PC-3 (cell line): Measurements from ENCODE around the gene VASN. TPM values are rescaled to one million over a fixed set of nuclear protein-coding genes. Genes with fewer than 3 reads are reported as not detected.

Experiments
- ATAC-seq: fragments of 200-7000 bp; cut with Tn5 transposase; 2 replicates; pipeline ENCODE4 v1.9.1; 2020; ENCODE audit warnings: mild to moderate bottlenecking, moderate library complexity
- BruUV-seq: library from RNA; stranded (reverse); fragments of 400-500 nt; replicated peaks from 2 replicates; lab custom pipeline; 2021; lab: Mats Ljungman, UMichigan
- CTCF ChIA-PET: fragments of 300-600 bp; sonication (Branson Sonifier 250); formaldehyde crosslinking; loops from one replicate; lab custom pipeline; 2022; ENCODE audit warnings: antibody characterized with exemption; lab: Charles Lee
- POLR2A ChIA-PET: fragments of 300-600 bp; sonication (Branson Sonifier 250); formaldehyde crosslinking; loops from one replicate; lab custom pipeline; 2022; ENCODE audit warnings: antibody characterized with exemption; ENCODE audit not compliant: unreplicated experiment; lab: Charles Lee
- DNase-seq: peaks from one replicate; pipeline ENCODE4 v3.0.0-alpha.2; 2015
- H2AFZ ChIP-seq: fragments of 300-600 bp; sonication (generic); 2 replicates; pipeline ENCODE4 v1.6.0; 2016; ENCODE audit warnings: antibody characterized with exemption, low read length
- H3F3A ChIP-seq: fragments of 300-600 bp; sonication (generic); one replicate; pipeline ENCODE4 v1.6.0; 2017; ENCODE audit warnings: antibody characterized with exemption, low read length, control low read depth, mild to moderate bottlenecking; ENCODE audit not compliant: unreplicated experiment
- H3K27ac ChIP-seq: fragments of 300-600 bp; sonication (generic); 2 replicates; pipeline ENCODE4 v1.5.1; 2016; ENCODE audit warnings: mild to moderate bottlenecking, low read length
- H3K27me3 ChIP-seq: fragments of 300-600 bp; sonication (generic); 2 replicates; pipeline ENCODE4 v1.6.1; 2016; ENCODE audit warnings: low read length, mixed read lengths
- H3K36me3 ChIP-seq: fragments of 300-600 bp; sonication (generic); 2 replicates; pipeline ENCODE4 v1.6.1; 2016; ENCODE audit warnings: low read depth, mixed run types, low read length, mixed read lengths
- H3K4me1 ChIP-seq: fragments of 300-600 bp; sonication (generic); 2 replicates; pipeline ENCODE4 v1.5.1; 2016; ENCODE audit warnings: low read length; ENCODE audit not compliant: insufficient read depth
- H3K4me2 ChIP-seq: fragments of 300-600 bp; sonication (generic); 2 replicates; pipeline ENCODE4 v1.6.0; 2016; ENCODE audit warnings: low read length
- H3K4me3 ChIP-seq: fragments of 300-600 bp; sonication (generic); 2 replicates; pipeline ENCODE4 v1.5.1; 2016; ENCODE audit warnings: mild to moderate bottlenecking, low read length, mixed read lengths
- H3K79me2 ChIP-seq: fragments of 300-600 bp; sonication (generic); 2 replicates; pipeline ENCODE4 v1.6.1; 2017; ENCODE audit warnings: low read length, mixed read lengths
- H3K9ac ChIP-seq: fragments of 300-600 bp; sonication (generic); 2 replicates; pipeline ENCODE4 v1.6.0; 2016; ENCODE audit warnings: mild to moderate bottlenecking, low read length
- H3K9me2 ChIP-seq: fragments of 300-600 bp; sonication (generic); replicated peaks from 2 replicates; pipeline ENCODE4 v1.6.1; 2016; ENCODE audit warnings: mixed run types, low read length, mixed read lengths
- H3K9me3 ChIP-seq: fragments of 300-600 bp; sonication (generic); 2 replicates; pipeline ENCODE4 v1.6.1; 2016; ENCODE audit warnings: low read length, mixed read lengths
- H4K20me1 ChIP-seq: fragments of 300-600 bp; sonication (generic); 2 replicates; pipeline ENCODE4 v1.6.1; 2016; ENCODE audit warnings: low read length, mixed read lengths
- EZH2 ChIP-seq: fragments of 300-600 bp; sonication (generic); IDR thresholded peaks from one replicate; pipeline ENCODE4 v1.6.1; 2017; ENCODE audit warnings: antibody characterized with exemption, mild to moderate bottlenecking, low read length; ENCODE audit not compliant: unreplicated experiment
- EZH2phosphoT487 ChIP-seq: fragments of 300-600 bp; sonication (generic); IDR thresholded peaks from 2 replicates; pipeline ENCODE4 v1.6.1; 2018; ENCODE audit warnings: mild to moderate bottlenecking, antibody characterized with exemption, low read length, borderline replicate concordance
- intact Hi-C: fragments of 100-400 bp; cut with micrococcal nuclease; formaldehyde crosslinking; loops from 2 replicates; pipeline ENCODE4 v1.9.0; 2023
- total RNA-seq: library from RNA; depleted of rRNA; stranded (reverse); fragments of >200 nt; gene quantifications from 2 replicates; pipeline ENCODE4 v1.2.3, GENCODE V29; 2014
- TF ChIP-seq, protein P1 (sequence below): fragments of 300-600 bp; sonication (generic); conservative IDR thresholded peaks from 2 replicates; pipeline ENCODE4 v1.5.1; 2017; ENCODE audit warnings: antibody characterized with exemption, low read depth, mild to moderate bottlenecking, low read length

Gene VASN
- total RNA-seq, 1 experiment from 2014 or later: 12.2 TPM

DNA sequence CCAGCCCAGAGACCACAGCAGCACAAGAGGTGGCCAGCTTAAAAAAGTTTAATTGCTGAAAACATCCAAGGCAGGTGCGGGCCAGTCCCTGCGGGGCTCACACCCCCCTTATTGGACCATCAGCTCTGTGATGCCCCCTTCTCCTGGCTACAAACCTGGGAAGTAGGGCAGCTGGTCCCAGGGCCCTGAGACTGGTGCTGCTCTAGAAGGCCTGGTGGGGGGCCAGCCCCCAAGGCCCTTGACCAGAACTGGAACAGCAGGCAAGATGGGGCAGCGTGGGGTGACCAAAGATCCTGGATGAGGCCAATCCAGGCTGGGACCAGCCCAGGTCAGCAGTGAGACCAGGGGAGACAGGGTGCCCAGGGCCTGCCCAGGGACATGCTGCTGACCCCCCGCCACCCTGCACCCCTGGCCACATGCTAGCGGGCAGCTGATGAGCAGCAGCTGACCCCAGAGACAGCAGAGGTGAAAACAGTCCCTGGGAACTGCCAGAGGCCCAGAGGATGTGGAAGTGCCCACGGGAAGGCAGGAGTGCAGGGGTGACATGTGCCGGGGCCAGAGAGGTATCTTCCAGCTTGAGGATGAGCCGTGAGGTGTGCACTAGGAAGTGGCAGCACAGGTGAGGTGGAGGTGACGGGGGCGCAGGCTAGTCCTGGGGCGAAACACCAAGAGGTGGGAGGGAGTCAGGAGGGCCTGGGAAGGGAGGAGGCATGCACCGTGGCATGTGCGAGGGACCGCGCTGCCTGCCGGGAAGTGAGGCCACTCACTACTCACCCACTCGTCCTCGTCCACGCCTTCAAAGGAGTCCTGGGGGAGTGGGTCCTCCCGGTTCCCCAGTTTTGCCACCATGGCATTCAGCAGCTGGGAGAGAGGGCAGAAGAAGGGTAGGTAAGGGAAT is 16.9 kb upstream of the VASN start:
- ChIA-PET CTCF (no interaction called here), POLR2A (no interaction called here)
- Histone ChIP-seq H3K79me2 (peaks cover 13% of the 10 kb centered on the region), H2AFZ (no peak overlapping the region), H3K9ac (no peak overlapping the region), H3F3A (no peaks in the 10 kb centered on the region), H3K4me3 (no peak overlapping the region), H4K20me1 (no peaks in the 10 kb centered on the region), H3K9me3 (no peaks in the 10 kb centered on the region), H3K36me3 (no peaks in the 10 kb centered on the region), H3K27ac (no peak overlapping the region), H3K4me2 (no peak overlapping the region), H3K9me2 (no peaks in the 10 kb centered on the region), H3K27me3 (no peaks in the 10 kb centered on the region), H3K4me1 (peaks cover 7% of the 10 kb centered on the region; the same call in 1 of the 2 replicates)
- intact Hi-C loops: no loop called here
- ATAC-seq: no peak
- no peak for DNase-seq
- TF ChIP-seq, protein P1, sequence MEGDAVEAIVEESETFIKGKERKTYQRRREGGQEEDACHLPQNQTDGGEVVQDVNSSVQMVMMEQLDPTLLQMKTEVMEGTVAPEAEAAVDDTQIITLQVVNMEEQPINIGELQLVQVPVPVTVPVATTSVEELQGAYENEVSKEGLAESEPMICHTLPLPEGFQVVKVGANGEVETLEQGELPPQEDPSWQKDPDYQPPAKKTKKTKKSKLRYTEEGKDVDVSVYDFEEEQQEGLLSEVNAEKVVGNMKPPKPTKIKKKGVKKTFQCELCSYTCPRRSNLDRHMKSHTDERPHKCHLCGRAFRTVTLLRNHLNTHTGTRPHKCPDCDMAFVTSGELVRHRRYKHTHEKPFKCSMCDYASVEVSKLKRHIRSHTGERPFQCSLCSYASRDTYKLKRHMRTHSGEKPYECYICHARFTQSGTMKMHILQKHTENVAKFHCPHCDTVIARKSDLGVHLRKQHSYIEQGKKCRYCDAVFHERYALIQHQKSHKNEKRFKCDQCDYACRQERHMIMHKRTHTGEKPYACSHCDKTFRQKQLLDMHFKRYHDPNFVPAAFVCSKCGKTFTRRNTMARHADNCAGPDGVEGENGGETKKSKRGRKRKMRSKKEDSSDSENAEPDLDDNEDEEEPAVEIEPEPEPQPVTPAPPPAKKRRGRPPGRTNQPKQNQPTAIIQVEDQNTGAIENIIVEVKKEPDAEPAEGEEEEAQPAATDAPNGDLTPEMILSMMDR: no peak
- TF ChIP-seq EZH2phosphoT487: no peak
- TF ChIP-seq EZH2: no peak
- no TSS peak for BruUV-seq

DNA sequence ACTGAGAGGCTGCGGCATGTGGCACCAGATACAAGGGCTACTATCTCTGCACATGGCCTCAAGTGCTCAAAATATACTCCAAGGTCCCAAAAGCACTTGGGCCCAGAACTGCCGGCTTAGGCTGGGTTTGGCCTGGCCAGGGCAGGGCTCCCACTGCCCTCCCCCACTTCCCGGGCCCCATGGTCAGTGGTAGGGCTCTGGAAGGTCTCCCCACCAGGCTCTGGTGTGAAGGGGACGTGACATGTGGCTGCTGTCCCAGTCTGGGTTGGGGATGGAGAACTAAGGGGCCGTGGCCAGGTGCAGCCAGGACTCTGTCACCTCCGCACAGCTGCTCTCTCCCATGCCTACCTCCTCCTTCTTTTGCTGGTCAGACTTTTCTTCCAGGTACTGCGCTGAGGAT is 14.8 kb upstream of the VASN start:
- BruUV-seq: no TSS peak
- Histone ChIP-seq H4K20me1 (no peaks in the 10 kb centered on the region), H3K9me3 (no peaks in the 10 kb centered on the region), H3K27me3 (no peaks in the 10 kb centered on the region), H3F3A (no peaks in the 10 kb centered on the region), H3K36me3 (no peaks in the 10 kb centered on the region), H3K27ac (no peak overlapping the region), H3K4me1 (0 out of 2 replicates have a peak, but pooled peaks cover 3% of the 10 kb centered on the region), H3K9me2 (no peaks in the 10 kb centered on the region), H3K4me3 (no peak overlapping the region), H2AFZ (no peak overlapping the region), H3K79me2 (no peaks in the 10 kb centered on the region), H3K9ac (no peak overlapping the region), H3K4me2 (no peak overlapping the region)
- ATAC-seq: no peak
- no peak for DNase-seq
- ChIA-PET CTCF (no interaction called here), POLR2A (no interaction called here)
- TF ChIP-seq, protein P1: no peak
- no peak for TF ChIP-seq EZH2phosphoT487
- intact Hi-C loops: no loop called here

DNA sequence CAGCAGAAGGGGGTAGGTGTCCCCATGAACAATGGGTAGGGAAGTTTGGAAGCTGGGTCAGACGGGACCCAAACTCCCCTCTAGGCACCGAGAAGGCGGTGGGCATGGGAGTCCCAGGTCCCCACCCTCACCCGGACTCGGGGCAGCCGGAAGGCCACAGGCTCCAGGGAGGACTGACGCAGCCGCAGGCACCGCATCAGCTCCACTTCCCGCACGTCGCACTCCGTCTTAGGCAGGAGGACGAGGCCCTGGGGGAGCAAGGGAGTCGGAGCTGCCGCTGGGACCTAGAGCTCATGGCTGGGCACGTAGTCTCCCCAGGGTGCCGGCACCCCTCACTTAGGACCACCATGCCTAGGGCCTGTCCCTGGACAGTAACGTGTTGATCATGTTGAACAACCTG is 13.4 kb upstream of the VASN start:
- Histone ChIP-seq H3K4me2 (no peak overlapping the region), H3K9me2 (no peaks in the 10 kb centered on the region), H3K9me3 (no peaks in the 10 kb centered on the region), H3K4me1 (no peaks in the 10 kb centered on the region), H3F3A (no peaks in the 10 kb centered on the region), H4K20me1 (no peaks in the 10 kb centered on the region), H3K27me3 (no peaks in the 10 kb centered on the region), H3K27ac (no peak overlapping the region), H3K36me3 (no peaks in the 10 kb centered on the region), H3K79me2 (no peaks in the 10 kb centered on the region), H2AFZ (no peak overlapping the region), H3K4me3 (no peak overlapping the region), H3K9ac (no peak overlapping the region)
- POLR2A ChIA-PET: no interaction called here
- TF ChIP-seq, protein P1: no peak
- ATAC-seq (no peak), DNase-seq (no peak)
- intact Hi-C loops: loop anchor here (2.0 kb wide), 1 partner anchor 45 kb away; no protein-coding TSS in a partner anchor
- no TSS peak for BruUV-seq
- CTCF ChIA-PET: no interaction called here
